HG03457 (cell line): ENCODE measurements around the gene POLR2C.

Experiments used
- ATAC-seq: cut with Tn5 transposase; IDR thresholded peaks from one replicate; pipeline ENCODE4 v1.9.1; 2021; ENCODE audit warnings: moderate number of reproducible peaks; ENCODE audit not compliant: unreplicated experiment

POLR2C gene

GRCh38 chr16:57517397-57518367 lies 55.2 kb downstream of the POLR2C start:
- no peak for ATAC-seq

- ATAC-seq, result no peak
Measured at GRCh38 chr16:57518520-57518919, 56.0 kb downstream of the POLR2C start.

DNA sequence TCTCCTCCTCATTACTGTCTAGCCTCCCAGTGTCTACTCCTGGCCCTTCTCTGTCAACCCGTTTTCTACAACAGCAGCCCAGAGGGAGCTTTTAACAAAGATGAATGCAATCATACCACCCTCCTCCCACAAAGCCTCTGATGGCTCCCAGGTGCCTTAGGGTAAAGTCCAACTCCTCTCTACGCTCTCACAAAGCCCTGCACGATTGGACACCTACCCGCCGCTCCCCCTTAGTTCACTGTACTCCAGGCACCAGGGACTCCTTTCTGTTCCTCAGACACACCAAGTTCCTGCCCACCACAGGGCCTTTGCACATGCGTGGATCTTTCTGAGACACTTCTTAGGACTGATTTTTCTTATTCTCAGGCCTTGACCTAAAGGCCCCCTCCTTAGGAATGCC lies 56.4 kb downstream of the POLR2C start:
- no peak for ATAC-seq

GRCh38 chr16:57519796-57520360 lies 57.4 kb downstream of the POLR2C start:
- ATAC-seq, result no peak
